EL (cell line): Measurements from ENCODE around the gene SMIM36.
"Not testable (repeated sequence)": the region's sequence is repeated elsewhere in the genome, so short reads cannot be mapped to it uniquely, and the experiment has no call there.

Source experiments
- DNase-seq: peaks from one replicate; pipeline ENCODE4 v3.0.0-alpha.2; 2016

SMIM36 gene

GRCh38 chr17:55410722-55411462 lies 100.4 kb downstream of the SMIM36 start:
- no peak for DNase-seq

GRCh38 chr17:55409030-55409800 lies 102.0 kb downstream of the SMIM36 start:
- no peak for DNase-seq

GRCh38 chr17:55407641-55408566 lies 103.3 kb downstream of the SMIM36 start:
- no peak for DNase-seq

- DNase-seq, result no peak
Measured at GRCh38 chr17:55405600-55405999, 105.7 kb downstream of the SMIM36 start.

GRCh38 chr17:55404197-55404596 lies 107.1 kb downstream of the SMIM36 start:
- DNase-seq, result not testable (repeated sequence)

GRCh38 chr17:55402374-55402773 lies 108.9 kb downstream of the SMIM36 start:
- DNase-seq, result no peak
